GM12878 (cell line): ENCODE results near the gene SLMAP.

Experiments used
- EP300 ChIP-seq, 2 experiments: fragments of 150-350 bp in 1 of 2; IDR thresholded peaks; 2 replicates each; pipeline ENCODE4 v1.6.1; 2011 to 2012; ENCODE audit warnings: low read depth in 2 of 2, low read length in 2 of 2, borderline replicate concordance in 1 of 2, improper control_type of control experiment in 1 of 2, inconsistent platforms in 1 of 2; ENCODE audit not compliant: control insufficient read depth in 1 of 2
- HCFC1 ChIP-seq: fragments of 150-350 bp; IDR thresholded peaks from 2 replicates; pipeline ENCODE4 v1.6.1; 2014; ENCODE audit warnings: low read length
- NFIC ChIP-seq: IDR thresholded peaks from 2 replicates; pipeline ENCODE4 v1.6.1; 2012; ENCODE audit warnings: low read depth, mild to moderate bottlenecking, inconsistent platforms, low read length, moderate library complexity
- PML ChIP-seq: IDR thresholded peaks from 2 replicates; pipeline ENCODE4 v1.6.1; 2012; ENCODE audit warnings: low read length, inconsistent platforms
- POLR2A ChIP-seq: IDR thresholded peaks from 2 replicates; pipeline ENCODE4 v1.6.1; 2011; ENCODE audit warnings: low read depth, mild to moderate bottlenecking, low read length
- POLR2AphosphoS5 ChIP-seq: IDR thresholded peaks from 2 replicates; pipeline ENCODE4 v1.6.1; 2011; ENCODE audit warnings: mild to moderate bottlenecking, low read length, inconsistent platforms
- POU2F2 ChIP-seq: IDR thresholded peaks from 3 replicates; pipeline ENCODE4 v1.6.1; 2011; ENCODE audit warnings: low read depth, mild to moderate bottlenecking, low read length, borderline replicate concordance
- RCOR1 ChIP-seq: conservative IDR thresholded peaks from 2 replicates; pipeline ENCODE4 v1.6.1; 2012; ENCODE audit warnings: low read depth, low read length, improper control_type of control experiment
- SMAD5 ChIP-seq: IDR thresholded peaks from 2 replicates; pipeline ENCODE4 v1.6.1; 2016; ENCODE audit warnings: antibody characterized with exemption, low read depth
- TAF1 ChIP-seq: IDR thresholded peaks from 2 replicates; pipeline ENCODE4 v1.6.1; 2011; ENCODE audit warnings: mild to moderate bottlenecking, low read depth, low read length, borderline replicate concordance
- TF ChIP-seq, protein P1 (sequence below): IDR thresholded peaks from 2 replicates; pipeline ENCODE4 v1.6.1; 2012; ENCODE audit warnings: low read depth, low read length, improper control_type of control experiment
- TF ChIP-seq, protein P2 (sequence below), 3 experiments: IDR thresholded peaks in 2 of 3; conservative IDR thresholded peaks in 1 of 3; 2 replicates each; pipeline ENCODE4 v1.5.1; 2011; ENCODE audit warnings: low read depth in 3 of 3, low read length in 3 of 3, mild to moderate bottlenecking in 3 of 3, control low read depth in 2 of 3, moderate library complexity in 2 of 3, inconsistent platforms in 1 of 3, mixed read lengths in 1 of 3; ENCODE audit not compliant: control insufficient read depth in 2 of 3, insufficient read depth in 1 of 3; ENCODE audit errors: extremely low read depth in 1 of 3

DNA sequence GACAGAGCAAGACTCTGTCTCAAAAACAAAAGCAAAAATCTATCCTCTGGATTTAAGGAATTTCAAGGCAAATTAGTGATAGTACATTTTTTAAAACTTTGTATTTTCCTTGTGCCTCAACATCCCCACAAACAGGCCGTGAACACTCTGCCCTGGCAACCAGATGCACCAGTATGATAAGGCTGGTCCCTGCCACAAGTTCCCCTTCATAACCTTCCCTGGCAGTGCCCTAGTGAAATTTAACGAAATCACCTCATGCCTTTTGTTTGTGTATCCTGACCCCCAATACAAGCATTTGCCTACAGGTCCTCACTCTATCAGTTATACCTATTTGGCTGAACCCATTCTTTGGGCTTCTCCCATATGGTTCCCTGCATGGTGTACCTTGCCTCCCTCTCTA, 144.7 kb downstream of the SLMAP start:
- no peak for TF ChIP-seq PML
- TF ChIP-seq EP300 (IDR thresholded peaks at IDR 0.05; ENCODE audit: borderline replicate concordance in 1 of 2, control insufficient read depth in 1 of 2, low read depth in 2 of 2, low read length in 2 of 2) = no peak
- TF ChIP-seq POLR2AphosphoS5 = no peak
- no peak for TF ChIP-seq NFIC
- TF ChIP-seq SMAD5 = no peak
- TF ChIP-seq, protein P1, sequence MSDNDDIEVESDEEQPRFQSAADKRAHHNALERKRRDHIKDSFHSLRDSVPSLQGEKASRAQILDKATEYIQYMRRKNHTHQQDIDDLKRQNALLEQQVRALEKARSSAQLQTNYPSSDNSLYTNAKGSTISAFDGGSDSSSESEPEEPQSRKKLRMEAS = no peak
- TF ChIP-seq, protein P2, sequence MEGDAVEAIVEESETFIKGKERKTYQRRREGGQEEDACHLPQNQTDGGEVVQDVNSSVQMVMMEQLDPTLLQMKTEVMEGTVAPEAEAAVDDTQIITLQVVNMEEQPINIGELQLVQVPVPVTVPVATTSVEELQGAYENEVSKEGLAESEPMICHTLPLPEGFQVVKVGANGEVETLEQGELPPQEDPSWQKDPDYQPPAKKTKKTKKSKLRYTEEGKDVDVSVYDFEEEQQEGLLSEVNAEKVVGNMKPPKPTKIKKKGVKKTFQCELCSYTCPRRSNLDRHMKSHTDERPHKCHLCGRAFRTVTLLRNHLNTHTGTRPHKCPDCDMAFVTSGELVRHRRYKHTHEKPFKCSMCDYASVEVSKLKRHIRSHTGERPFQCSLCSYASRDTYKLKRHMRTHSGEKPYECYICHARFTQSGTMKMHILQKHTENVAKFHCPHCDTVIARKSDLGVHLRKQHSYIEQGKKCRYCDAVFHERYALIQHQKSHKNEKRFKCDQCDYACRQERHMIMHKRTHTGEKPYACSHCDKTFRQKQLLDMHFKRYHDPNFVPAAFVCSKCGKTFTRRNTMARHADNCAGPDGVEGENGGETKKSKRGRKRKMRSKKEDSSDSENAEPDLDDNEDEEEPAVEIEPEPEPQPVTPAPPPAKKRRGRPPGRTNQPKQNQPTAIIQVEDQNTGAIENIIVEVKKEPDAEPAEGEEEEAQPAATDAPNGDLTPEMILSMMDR (IDR thresholded peaks at IDR 0.05 in 2 of 3, conservative IDR thresholded peaks at IDR 0.05 in 1 of 3; ENCODE audit: control insufficient read depth in 2 of 3, extremely low read depth in 1 of 3, insufficient read depth in 1 of 3, low read depth in 3 of 3, low read length in 3 of 3) = no peak
- TF ChIP-seq POU2F2 = no peak
- no peak for TF ChIP-seq HCFC1
- TF ChIP-seq TAF1 = no peak
- TF ChIP-seq POLR2A = no peak
- no peak for TF ChIP-seq RCOR1
